Dedifferentiated amniotic fluid mesenchymal stem cell (primary cell): ENCODE measurements around the gene ELMO1.
A peak's percentile ranks its signal among the peaks of the same experiment; 100 is the strongest.

Source experiments
- DNase-seq: peaks from one replicate; pipeline ENCODE4 v3.0.0-alpha.2; 2016; ENCODE audit errors: extremely low spot score

Gene ELMO1

GRCh38 chr7:37448636-37449361, at the start of gene ELMO1:
Gene ELMO1, minus strand, starts transcription at chr7:37448864. Its CDS starts 106,174 bp downstream, at chr7:37342690.
- peak; percentile 24 for DNase-seq

GRCh38 chr7:37497576-37497975, 48.9 kb upstream of the ELMO1 start:
- no peak for DNase-seq

- peak; percentile 35 for DNase-seq
Observed at GRCh38 chr7:37495574-37496184, 47.0 kb upstream of the ELMO1 start.

- no peak for DNase-seq
Observed at GRCh38 chr7:37494926-37495325, 46.3 kb upstream of the ELMO1 start.

GRCh38 chr7:37493810-37494209, 45.1 kb upstream of the ELMO1 start:
- no peak for DNase-seq

GRCh38 chr7:37493123-37493522, 44.5 kb upstream of the ELMO1 start:
- DNase-seq = no peak

GRCh38 chr7:37491919-37492694, 43.4 kb upstream of the ELMO1 start:
- no peak for DNase-seq

- DNase-seq = no peak
Observed at GRCh38 chr7:37489703-37490102, 41.0 kb upstream of the ELMO1 start.

GRCh38 chr7:37488163-37488764, 39.6 kb upstream of the ELMO1 start:
- DNase-seq = no peak

- no peak for DNase-seq
Observed at GRCh38 chr7:37484426-37485073, 35.9 kb upstream of the ELMO1 start.

- DNase-seq = no peak
Observed at GRCh38 chr7:37483627-37484026, 35.0 kb upstream of the ELMO1 start.

- no peak for DNase-seq
Observed at GRCh38 chr7:37482953-37483352, 34.3 kb upstream of the ELMO1 start.

GRCh38 chr7:37482505-37482904, 33.8 kb upstream of the ELMO1 start:
- DNase-seq = no peak

GRCh38 chr7:37481722-37482288, 33.1 kb upstream of the ELMO1 start:
- DNase-seq = no peak

GRCh38 chr7:37481154-37481553, 32.5 kb upstream of the ELMO1 start:
- no peak for DNase-seq

GRCh38 chr7:37480041-37481031, 31.7 kb upstream of the ELMO1 start:
- DNase-seq = no peak

- DNase-seq = no peak
Observed at GRCh38 chr7:37476881-37477450, 28.3 kb upstream of the ELMO1 start.

GRCh38 chr7:37476428-37476827, 27.8 kb upstream of the ELMO1 start:
- DNase-seq = no peak

- no peak for DNase-seq
Observed at GRCh38 chr7:37475646-37476045, 27.0 kb upstream of the ELMO1 start.

- DNase-seq = no peak
Observed at GRCh38 chr7:37471619-37472018, 23.0 kb upstream of the ELMO1 start.
